C4-2B (cell line): Measurements from ENCODE around the gene EXO5.

Source experiments
- CTCF ChIP-seq: fragments of 450-650 bp; conservative IDR thresholded peaks from 2 replicates; pipeline ENCODE4 v1.5.1; 2017; ENCODE audit warnings: mild to moderate bottlenecking
- ZFX ChIP-seq: fragments of 450-650 bp; IDR thresholded peaks from 2 replicates; pipeline ENCODE4 v1.6.1; 2017

- TF ChIP-seq CTCF (no peak), ZFX (no peak)
Observed at GRCh38 chr1:40477678-40478053, 30.9 kb upstream of the EXO5 start.
